Gastrocnemius medialis (tissue), 4 donors: Measurements from ENCODE around the gene DYRK1A.

ENCODE experiments used
- POLR2A ChIP-seq, 2 donors: fragments of 450-650 bp; IDR thresholded peaks; one replicate each; pipeline ENCODE4 v1.6.1; 2017; ENCODE audit warnings: antibody characterized with exemption in 2 of 2, mild to moderate bottlenecking in 2 of 2, moderate library complexity in 2 of 2
- TF ChIP-seq, protein P1 (sequence below), 5 experiments: fragments of 450-650 bp in 3 of 5; fragments of 200-600 bp in 2 of 5; sonication (generic) in 2 of 5; IDR thresholded peaks in 4 of 5; conservative IDR thresholded peaks in 1 of 5; 1 replicate in 4 of 5; 2 replicates in 1 of 5; pipeline ENCODE4 v1.5.1; 2016 to 2019; ENCODE audit warnings: antibody characterized with exemption in 5 of 5, mild to moderate bottlenecking in 3 of 5, moderate library complexity in 3 of 5

DNA sequence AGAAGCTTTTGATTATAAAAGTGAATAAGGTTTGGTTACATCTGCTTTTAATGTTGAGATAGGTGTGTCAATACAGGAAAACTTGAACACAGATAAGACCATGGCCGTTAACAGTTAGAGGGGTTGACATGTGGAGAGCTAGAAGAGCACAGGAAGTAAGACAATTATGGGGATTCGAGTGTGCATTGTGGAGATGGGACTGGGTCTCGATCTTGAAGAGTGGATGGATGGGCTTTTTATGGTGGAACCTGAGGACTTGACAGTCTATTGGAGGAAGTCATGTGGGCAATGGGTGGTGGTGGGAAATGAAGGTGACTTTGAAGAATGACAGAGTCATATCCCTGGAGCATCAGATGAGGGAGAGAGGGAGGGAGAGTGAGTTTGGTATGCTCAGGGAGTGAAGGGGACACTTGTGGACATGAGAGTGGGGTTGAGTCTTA, 12.1 kb downstream of the DYRK1A start:
- TF ChIP-seq, protein P1, sequence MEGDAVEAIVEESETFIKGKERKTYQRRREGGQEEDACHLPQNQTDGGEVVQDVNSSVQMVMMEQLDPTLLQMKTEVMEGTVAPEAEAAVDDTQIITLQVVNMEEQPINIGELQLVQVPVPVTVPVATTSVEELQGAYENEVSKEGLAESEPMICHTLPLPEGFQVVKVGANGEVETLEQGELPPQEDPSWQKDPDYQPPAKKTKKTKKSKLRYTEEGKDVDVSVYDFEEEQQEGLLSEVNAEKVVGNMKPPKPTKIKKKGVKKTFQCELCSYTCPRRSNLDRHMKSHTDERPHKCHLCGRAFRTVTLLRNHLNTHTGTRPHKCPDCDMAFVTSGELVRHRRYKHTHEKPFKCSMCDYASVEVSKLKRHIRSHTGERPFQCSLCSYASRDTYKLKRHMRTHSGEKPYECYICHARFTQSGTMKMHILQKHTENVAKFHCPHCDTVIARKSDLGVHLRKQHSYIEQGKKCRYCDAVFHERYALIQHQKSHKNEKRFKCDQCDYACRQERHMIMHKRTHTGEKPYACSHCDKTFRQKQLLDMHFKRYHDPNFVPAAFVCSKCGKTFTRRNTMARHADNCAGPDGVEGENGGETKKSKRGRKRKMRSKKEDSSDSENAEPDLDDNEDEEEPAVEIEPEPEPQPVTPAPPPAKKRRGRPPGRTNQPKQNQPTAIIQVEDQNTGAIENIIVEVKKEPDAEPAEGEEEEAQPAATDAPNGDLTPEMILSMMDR (IDR thresholded peaks at IDR 0.05 in 4 of 5, conservative IDR thresholded peaks at IDR 0.05 in 1 of 5), result no peak
- TF ChIP-seq POLR2A (IDR thresholded peaks at IDR 0.05), result no peak
